Thoracic aorta (tissue), 2 donors: ENCODE data around the gene OGG1. TPM values are rescaled to one million over a fixed set of nuclear protein-coding genes. Genes with fewer than 3 reads are reported as not detected.

Source experiments
- ATAC-seq: fragments of 150-250 bp; one replicate; pipeline ENCODE4 v1.8.0; 2017; ENCODE audit warnings: low read depth; ENCODE audit not compliant: insufficient number of reproducible peaks, low FRiP score
- DNase-seq: peaks from one replicate; pipeline ENCODE4 v3.0.0-alpha.2; 2020; ENCODE audit warnings: low spot score
- H3K27ac ChIP-seq, 2 donors: fragments of 200-600 bp; sonication (generic); 1 replicate in 1 of 2; 2 replicates in 1 of 2; pipeline ENCODE4 v1.5.1; 2016; ENCODE audit warnings: mild to moderate bottlenecking in 2 of 2, moderate library complexity in 2 of 2
- H3K27me3 ChIP-seq: fragments of 200-600 bp; sonication (generic); replicated peaks from 2 replicates; pipeline ENCODE4 v1.6.0; 2016; ENCODE audit warnings: mild to moderate bottlenecking; ENCODE audit not compliant: insufficient read depth
- H3K36me3 ChIP-seq: fragments of 200-600 bp; sonication (generic); one replicate; pipeline ENCODE4 v1.5.1; 2016
- H3K4me1 ChIP-seq, 2 donors: fragments of 200-600 bp; sonication (generic); 1 replicate in 1 of 2; 2 replicates in 1 of 2; pipeline versions ENCODE4 v1.5.1 to v1.6.0; 2016; ENCODE audit warnings: low read depth in 2 of 2, mild to moderate bottlenecking in 1 of 2; ENCODE audit not compliant: control insufficient read depth in 1 of 2
- H3K4me3 ChIP-seq: fragments of 200-600 bp; sonication (generic); 2 replicates; pipeline ENCODE4 v1.5.1; 2016; ENCODE audit warnings: mild to moderate bottlenecking
- H3K9me3 ChIP-seq: fragments of 200-600 bp; sonication (generic); 2 replicates; pipeline ENCODE4 v1.5.1; 2016
- total RNA-seq, 2 donors: library from RNA; depleted of rRNA; stranded (reverse); fragments of >200 nt; gene quantifications; one replicate each; pipeline versions ENCODE4 v1.1.0 to v1.2.3, GENCODE V29; 2016
- TF ChIP-seq, protein P1 (sequence below): fragments of 200-600 bp; sonication (generic); IDR thresholded peaks from one replicate; pipeline ENCODE4 v1.5.1; 2019; ENCODE audit warnings: antibody characterized with exemption

OGG1 gene
- total RNA-seq, 2 donors from 2014 or later: 23.0 to 26.3 TPM

DNA sequence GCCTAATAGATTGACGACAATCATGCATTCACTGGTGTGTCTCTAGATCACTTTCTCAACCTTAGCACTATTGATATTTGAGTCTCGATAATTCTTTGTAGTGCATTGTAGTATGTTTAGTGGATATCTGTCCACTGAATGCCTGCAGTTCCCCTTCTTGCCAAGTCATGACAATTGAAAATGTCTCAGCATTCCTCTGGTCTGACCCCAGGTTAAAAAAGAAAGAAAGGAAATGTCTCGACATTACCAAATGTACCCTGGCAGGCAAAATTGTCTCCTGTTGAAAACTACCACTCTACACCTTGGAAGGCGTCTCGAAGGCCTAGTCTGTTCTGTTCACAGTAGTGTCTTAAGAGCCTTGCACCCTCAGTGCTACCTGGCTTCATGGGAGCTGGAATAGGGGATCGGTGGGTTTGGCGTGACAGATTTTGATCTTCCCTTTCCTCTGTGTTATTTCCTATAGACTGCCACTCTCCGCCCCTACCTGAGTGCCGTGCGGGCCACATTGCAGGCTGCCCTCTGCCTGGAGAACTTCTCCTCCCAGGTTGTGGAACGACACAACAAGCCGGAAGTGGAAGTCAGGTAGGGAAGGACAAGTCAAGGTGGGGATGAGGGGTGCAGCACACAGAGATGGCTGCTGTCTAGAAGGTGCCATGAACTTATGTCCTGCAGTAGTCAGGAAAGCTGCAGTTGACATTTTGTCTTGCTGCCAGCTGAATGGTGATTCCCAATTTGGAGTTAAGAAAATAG is 47.6 kb downstream of the OGG1 start:
- TF ChIP-seq, protein P1, sequence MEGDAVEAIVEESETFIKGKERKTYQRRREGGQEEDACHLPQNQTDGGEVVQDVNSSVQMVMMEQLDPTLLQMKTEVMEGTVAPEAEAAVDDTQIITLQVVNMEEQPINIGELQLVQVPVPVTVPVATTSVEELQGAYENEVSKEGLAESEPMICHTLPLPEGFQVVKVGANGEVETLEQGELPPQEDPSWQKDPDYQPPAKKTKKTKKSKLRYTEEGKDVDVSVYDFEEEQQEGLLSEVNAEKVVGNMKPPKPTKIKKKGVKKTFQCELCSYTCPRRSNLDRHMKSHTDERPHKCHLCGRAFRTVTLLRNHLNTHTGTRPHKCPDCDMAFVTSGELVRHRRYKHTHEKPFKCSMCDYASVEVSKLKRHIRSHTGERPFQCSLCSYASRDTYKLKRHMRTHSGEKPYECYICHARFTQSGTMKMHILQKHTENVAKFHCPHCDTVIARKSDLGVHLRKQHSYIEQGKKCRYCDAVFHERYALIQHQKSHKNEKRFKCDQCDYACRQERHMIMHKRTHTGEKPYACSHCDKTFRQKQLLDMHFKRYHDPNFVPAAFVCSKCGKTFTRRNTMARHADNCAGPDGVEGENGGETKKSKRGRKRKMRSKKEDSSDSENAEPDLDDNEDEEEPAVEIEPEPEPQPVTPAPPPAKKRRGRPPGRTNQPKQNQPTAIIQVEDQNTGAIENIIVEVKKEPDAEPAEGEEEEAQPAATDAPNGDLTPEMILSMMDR: no peak
- DNase-seq: no peak
- H3K27ac ChIP-seq: no peak overlapping the region

DNA sequence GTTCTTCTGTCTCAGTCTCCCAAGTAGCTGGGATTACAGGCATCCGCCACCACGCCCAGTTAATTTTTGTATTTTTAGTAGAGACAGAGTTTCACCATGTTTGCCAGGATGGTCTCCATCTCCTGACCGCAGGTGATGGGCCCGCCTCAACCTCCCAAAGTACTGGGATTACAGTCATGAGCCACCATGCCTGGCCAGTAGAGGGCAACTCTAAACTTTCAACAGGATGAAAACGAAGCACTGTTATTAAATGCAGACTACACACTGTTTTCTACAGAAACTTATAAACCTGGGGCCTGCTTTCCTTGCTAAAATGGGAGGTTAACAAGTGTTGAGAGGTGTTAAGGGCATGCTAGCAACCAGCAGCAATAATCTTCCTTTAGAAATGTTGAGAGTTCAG is 50.8 kb downstream of the OGG1 start:
- Histone ChIP-seq H3K27me3 (no peaks in the 10 kb centered on the region), H3K27ac (no peak overlapping the region), H3K4me1 (peaks cover 0 to 3% of the 10 kb centered on the region in 2 donors), H3K4me3 (no peak overlapping the region), H3K9me3 (no peaks in the 10 kb centered on the region), H3K36me3 (peaks cover 75% of the 10 kb centered on the region)
- TF ChIP-seq, protein P1: no peak
- DNase-seq (no peak), ATAC-seq (no peak)

More for the DNA sequence above, 47.6 kb downstream of the OGG1 start:
- Histone ChIP-seq H3K36me3 (peaks cover 45% of the 10 kb centered on the region), H3K27me3 (no peaks in the 10 kb centered on the region), H3K4me1 (peaks cover 6 to 24% of the 10 kb centered on the region in 2 donors), H3K9me3 (no peaks in the 10 kb centered on the region), H3K4me3 (no peak overlapping the region)
- no peak for ATAC-seq

DNA sequence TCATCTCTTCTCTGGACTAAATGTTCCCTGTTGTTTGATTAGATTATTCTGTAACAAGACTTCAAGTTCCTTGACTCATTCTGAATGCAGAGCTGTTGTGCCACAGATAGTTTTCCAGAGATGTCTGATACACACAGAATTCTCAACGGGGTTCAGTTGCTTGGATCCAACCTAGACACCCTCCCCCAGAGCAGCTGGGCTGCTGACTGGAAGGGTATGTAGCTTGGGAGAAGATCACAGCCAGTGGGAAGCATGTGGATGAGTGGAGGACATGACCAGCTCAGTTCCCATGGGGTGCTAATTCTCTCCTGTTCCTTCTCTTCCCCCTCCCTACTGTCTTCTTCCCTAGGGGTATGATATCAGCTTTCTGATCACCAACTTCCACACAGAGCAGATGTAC is 53.7 kb downstream of the OGG1 start:
- no peaks in the 10 kb centered on the region for H3K4me1 ChIP-seq
- no peaks in the 10 kb centered on the region for H3K27me3 ChIP-seq
- H3K9me3 ChIP-seq: no peaks in the 10 kb centered on the region
- no peak overlapping the region for H3K4me3 ChIP-seq
- H3K36me3 ChIP-seq: peaks cover 62% of the 10 kb centered on the region
- ATAC-seq (no peak), DNase-seq (no peak)
- TF ChIP-seq, protein P1: no peak
- no peak overlapping the region for H3K27ac ChIP-seq

DNA sequence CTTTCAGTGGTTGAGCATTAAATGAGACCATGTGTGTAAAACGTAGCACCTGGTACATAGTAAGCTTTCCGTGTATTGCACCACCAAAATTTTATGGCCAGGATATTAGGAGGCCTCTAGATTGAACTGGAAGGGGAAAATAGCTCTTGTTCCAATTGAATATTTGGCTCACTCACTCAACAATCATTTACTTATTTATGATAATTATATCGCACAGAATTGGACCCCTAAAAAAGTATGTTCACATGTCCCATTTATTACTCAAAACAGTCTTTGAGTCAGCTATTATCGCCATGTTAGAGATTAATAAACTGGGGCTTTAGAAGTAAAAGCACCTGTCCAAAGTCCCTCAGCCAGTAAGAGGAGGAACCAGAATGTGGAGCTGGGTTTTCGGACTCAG is 55.2 kb downstream of the OGG1 start:
- TF ChIP-seq, protein P1: no peak
- Histone ChIP-seq H3K4me1 (peaks cover 0 to 7% of the 10 kb centered on the region in 2 donors), H3K9me3 (no peaks in the 10 kb centered on the region), H3K36me3 (peaks cover 50% of the 10 kb centered on the region), H3K27ac (no peak overlapping the region), H3K27me3 (no peaks in the 10 kb centered on the region), H3K4me3 (no peak overlapping the region)
- DNase-seq: no peak
- ATAC-seq: no peak

DNA sequence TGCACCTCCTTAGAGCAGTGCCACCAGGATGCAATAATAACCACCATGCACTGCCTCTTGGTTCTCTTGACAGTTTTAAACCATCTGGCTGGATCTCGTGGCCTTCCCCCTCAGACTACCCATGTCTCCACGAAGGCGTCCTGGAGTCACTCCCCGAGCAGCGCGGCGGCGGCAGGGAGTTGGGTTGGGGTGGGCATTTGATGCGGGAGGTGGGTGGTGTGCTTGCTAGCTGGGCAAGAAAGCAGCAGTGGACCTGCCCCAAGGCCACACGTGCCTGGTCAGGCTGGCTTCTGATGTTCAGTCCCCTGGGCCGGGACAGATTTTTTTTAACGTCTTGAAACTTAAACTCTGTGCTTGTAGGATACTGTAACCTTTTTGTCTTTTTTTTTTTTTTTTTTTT is 56.4 kb downstream of the OGG1 start:
- Histone ChIP-seq H3K9me3 (no peaks in the 10 kb centered on the region), H3K4me3 (no peak overlapping the region), H3K4me1 (peaks cover 0 to 14% of the 10 kb centered on the region in 2 donors), H3K27me3 (no peaks in the 10 kb centered on the region), H3K27ac (no peak overlapping the region), H3K36me3 (peaks cover 42% of the 10 kb centered on the region)
- TF ChIP-seq, protein P1: no peak
- no peak for ATAC-seq
- DNase-seq: no peak

Other genes with a start within 250 kb of the OGG1 start
- gene LHFPL4, start 196.1 kb upstream of the OGG1 start, total RNA-seq: not detected
- 10 to 100 TPM; 26.8 to 32.8 TPM for gene MTMR14, start 100.4 kb upstream of the OGG1 start, total RNA-seq
- gene CPNE9, start 46.1 kb upstream of the OGG1 start, total RNA-seq: not detected
- 10 to 100 TPM; 16.4 to 21.0 TPM for gene BRPF1, start 18.2 kb upstream of the OGG1 start, total RNA-seq
- 10 to 100 TPM; 50.9 to 69.7 TPM for gene CAMK1, start 20.0 kb downstream of the OGG1 start, total RNA-seq
- 10 to 100 TPM; 61.7 to 73.6 TPM for gene TADA3, start 42.5 kb downstream of the OGG1 start, total RNA-seq
- 100 to 1,000 TPM; 196 to 204 TPM for gene ARPC4, start 43.1 kb downstream of the OGG1 start, total RNA-seq
- 10 to 100 TPM; 77.0 to 91.9 TPM for gene TTLL3, start 60.3 kb downstream of the OGG1 start, total RNA-seq
- 10 to 100 TPM; 24.5 to 41.3 TPM for gene RPUSD3, start 94.1 kb downstream of the OGG1 start, total RNA-seq
- 1 to 10 TPM; 2.0 to 2.6 TPM for gene CIDEC, start 130.3 kb downstream of the OGG1 start, total RNA-seq
- 10 to 100 TPM; 21.5 to 38.6 TPM for gene JAGN1, start 140.7 kb downstream of the OGG1 start, total RNA-seq
- 10 to 100 TPM in 1 of 2 donors, 1 to 10 TPM in 1; 5.7 to 11.9 TPM for gene IL17RE, start 152.9 kb downstream of the OGG1 start, total RNA-seq
- 10 to 100 TPM; 52.2 to 59.4 TPM for gene IL17RC, start 167.1 kb downstream of the OGG1 start, total RNA-seq
- gene CRELD1, start 183.9 kb downstream of the OGG1 start, total RNA-seq: 10 to 100 TPM; 37.2 to 37.4 TPM
- 1 to 10 TPM; 3.3 to 5.8 TPM for gene PRRT3, start 202.5 kb downstream of the OGG1 start, total RNA-seq
- gene EMC3, start 236.9 kb downstream of the OGG1 start, total RNA-seq: 10 to 100 TPM; 37.0 to 50.2 TPM